Peyer's patch (tissue), 4 donors: ENCODE measurements around the gene LRRC1. TPM values are rescaled to one million over a fixed set of nuclear protein-coding genes. Genes with fewer than 3 reads are reported as not detected.

Experiments used
- DNase-seq, 3 donors: peaks; one replicate each; pipeline ENCODE4 v3.0.0-alpha.2; 2017 to 2019
- H3K27ac ChIP-seq, 4 donors: fragments of 200-600 bp; sonication (generic); one replicate each; pipeline ENCODE4 v1.5.1; 2016 to 2019
- H3K27me3 ChIP-seq, 2 donors: fragments of 200-600 bp; sonication (generic); one replicate each; pipeline ENCODE4 v1.5.1; 2019
- H3K36me3 ChIP-seq, 3 donors: fragments of 200-600 bp; sonication (generic); one replicate each; pipeline ENCODE4 v1.5.1; 2016 to 2019
- H3K4me1 ChIP-seq, 4 donors: fragments of 200-600 bp; sonication (generic); one replicate each; pipeline ENCODE4 v1.5.1; 2016 to 2019
- H3K4me3 ChIP-seq, 4 donors: fragments of 200-600 bp; sonication (generic); 1 replicate in 3 of 4; 2 replicates in 1 of 4; pipeline ENCODE4 v1.5.1; 2016 to 2019; ENCODE audit warnings: mild to moderate bottlenecking in 1 of 4
- H3K9me3 ChIP-seq, 4 donors: fragments of 200-600 bp; sonication (generic); one replicate each; pipeline ENCODE4 v1.5.1; 2016 to 2019; ENCODE audit warnings: mild to moderate bottlenecking in 1 of 4
- CTCF ChIP-seq, 6 experiments: fragments of 450-650 bp in 4 of 6; fragments of 200-600 bp in 2 of 6; sonication (generic) in 1 of 6; IDR thresholded peaks; one replicate each; pipeline ENCODE4 v1.5.1; 2017 to 2019; ENCODE audit warnings: antibody characterized with exemption in 6 of 6, mild to moderate bottlenecking in 3 of 6, moderate library complexity in 1 of 6
- POLR2A ChIP-seq, 2 donors: fragments of 450-650 bp; IDR thresholded peaks; one replicate each; pipeline ENCODE4 v1.5.1; 2017; ENCODE audit warnings: antibody characterized with exemption in 2 of 2, mild to moderate bottlenecking in 2 of 2, moderate library complexity in 2 of 2
- total RNA-seq, 4 donors: library from RNA; depleted of rRNA; stranded (reverse); fragments of >200 nt; gene quantifications; one replicate each; pipeline ENCODE4 v1.1.0, GENCODE V29; 2016

The LRRC1 gene
- total RNA-seq, 4 donors from 2014 or later, result 37.1 to 63.6 (median 49.8) TPM

DNA sequence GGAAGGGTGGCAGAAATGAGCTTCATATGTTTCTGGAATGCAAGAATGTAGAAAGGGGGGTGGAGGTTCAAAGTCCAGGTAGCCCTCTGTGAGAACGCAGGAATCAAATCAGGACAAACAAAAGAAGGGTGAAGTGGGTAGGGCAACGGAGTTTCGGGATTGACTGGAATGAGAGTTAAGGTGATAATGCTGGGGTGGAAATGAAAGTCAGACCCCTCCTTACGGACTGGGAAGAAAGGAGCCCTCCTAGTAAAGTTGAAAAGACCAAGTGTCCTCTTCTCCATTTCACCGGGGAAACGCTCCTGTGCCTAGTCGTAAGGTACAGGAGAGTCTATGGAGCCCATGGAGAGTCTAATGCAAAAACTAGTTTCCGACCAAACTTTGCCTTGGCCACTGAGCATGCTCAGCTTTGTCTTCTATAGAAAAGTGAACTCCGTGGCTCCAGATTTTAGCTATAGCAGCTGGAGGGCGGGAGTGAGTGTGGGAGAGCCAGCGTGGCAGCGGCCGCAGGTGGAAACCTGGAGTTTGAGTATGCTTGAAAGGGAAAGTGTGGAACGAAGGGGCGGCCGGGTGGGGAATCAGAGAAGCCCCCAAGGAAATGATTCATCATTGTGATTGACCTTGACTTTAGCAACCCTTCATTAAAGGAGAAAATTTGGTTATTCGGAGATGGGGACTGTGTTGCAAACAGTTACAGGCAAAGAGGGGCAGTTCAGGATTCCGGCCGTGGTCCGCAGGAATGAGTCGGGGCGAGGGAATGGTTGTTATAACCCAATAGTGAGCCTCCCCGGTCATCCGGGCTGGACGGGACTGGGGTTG, 1.3 kb upstream of the LRRC1 start:
- TF ChIP-seq POLR2A (IDR thresholded peaks at IDR 0.05) (no peak), CTCF (IDR thresholded peaks at IDR 0.05) (peak in 1 of 6 experiments; percentile 17)
- DNase-seq, result peak; percentile 63 to 80 (median 77)
- no peaks in the 10 kb centered on the region for H3K27me3 ChIP-seq
- peak overlapping the region; percentile 62 to 89 (median 77) for H3K27ac ChIP-seq
- no peaks in the 10 kb centered on the region for H3K36me3 ChIP-seq
- peak overlapping the region; percentile 56 to 93 (median 81) for H3K4me3 ChIP-seq
- peaks cover 0 to 3% (median 0%) of the 10 kb centered on the region in 4 donors for H3K9me3 ChIP-seq
- H3K4me1 ChIP-seq, result peaks cover 0 to 13% (median 3%) of the 10 kb centered on the region in 4 donors

DNA sequence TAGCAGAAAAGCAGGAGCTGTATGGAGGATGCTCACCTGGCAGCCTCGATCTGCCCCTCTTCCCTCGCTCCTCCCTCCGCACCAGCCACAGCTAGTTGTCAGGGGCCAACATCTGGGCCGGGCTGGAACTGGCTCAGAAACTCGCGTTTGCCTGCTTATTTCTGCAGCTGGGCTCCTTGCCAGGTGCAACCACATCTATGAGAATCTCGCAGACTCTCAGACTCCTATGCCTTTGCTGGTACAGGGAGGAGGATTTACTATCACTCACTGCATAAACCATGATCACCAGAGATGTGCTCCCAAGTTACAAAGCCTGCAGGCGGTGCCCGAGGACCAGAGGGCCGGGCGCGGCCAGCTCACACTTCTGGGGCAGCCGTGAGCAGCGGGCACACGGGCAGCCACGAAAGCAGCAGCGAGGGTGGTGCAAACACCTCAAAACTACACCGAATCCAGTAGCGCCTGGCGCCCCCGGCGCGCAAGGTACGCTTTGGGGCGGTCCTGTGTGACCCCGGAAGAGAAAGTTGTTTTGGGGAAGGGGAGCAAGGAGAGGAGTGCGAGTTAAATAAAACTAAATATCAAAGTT, 577 bp upstream of the LRRC1 start:
- peak overlapping the region; percentile 56 to 93 (median 81) for H3K4me3 ChIP-seq
- H3K27ac ChIP-seq, result peak overlapping the region; percentile 62 to 89 (median 77)
- H3K36me3 ChIP-seq, result no peaks in the 10 kb centered on the region
- H3K9me3 ChIP-seq, result no peaks in the 10 kb centered on the region
- DNase-seq, result peak; percentile 62 to 88 (median 87)
- no peaks in the 10 kb centered on the region for H3K27me3 ChIP-seq
- peaks cover 0 to 13% (median 3%) of the 10 kb centered on the region in 4 donors for H3K4me1 ChIP-seq
- TF ChIP-seq POLR2A (IDR thresholded peaks at IDR 0.05), result no peak
- peak in 4 of 6 experiments; percentile 41 to 82 (median 68) for TF ChIP-seq CTCF (IDR thresholded peaks at IDR 0.05)

- H3K9me3 ChIP-seq, result no peaks in the 10 kb centered on the region
- H3K27ac ChIP-seq, result peak overlapping the region; percentile 62 to 89 (median 77)
- H3K36me3 ChIP-seq, result no peaks in the 10 kb centered on the region
- H3K27me3 ChIP-seq, result no peaks in the 10 kb centered on the region
- peaks cover 0 to 13% (median 3%) of the 10 kb centered on the region in 4 donors for H3K4me1 ChIP-seq
- no peak for TF ChIP-seq POLR2A (IDR thresholded peaks at IDR 0.05)
- no peak for TF ChIP-seq CTCF (IDR thresholded peaks at IDR 0.05)
- peak overlapping the region; percentile 56 to 93 (median 81) for H3K4me3 ChIP-seq
- DNase-seq, result peak in 2 of 3 donors; percentile 51 to 60
Measured at GRCh38 chr6:53795340-53795701, 516 bp downstream of the LRRC1 start.

- Histone ChIP-seq H3K4me1 (peaks cover 0 to 13% (median 3%) of the 10 kb centered on the region in 4 donors), H3K27ac (peak overlapping the region; percentile 47 to 89 (median 68)), H3K27me3 (no peaks in the 10 kb centered on the region), H3K4me3 (peak overlapping the region; percentile 56 to 93 (median 81)), H3K36me3 (no peaks in the 10 kb centered on the region), H3K9me3 (no peaks in the 10 kb centered on the region)
- TF ChIP-seq POLR2A (IDR thresholded peaks at IDR 0.05), result peak; percentile 31 to 40
- no peak for TF ChIP-seq CTCF (IDR thresholded peaks at IDR 0.05)
- DNase-seq, result peak; percentile 23 to 70 (median 62)
Measured at GRCh38 chr6:53795702-53796450, 1.1 kb downstream of the LRRC1 start.

GRCh38 chr6:53796451-53796780, 1.6 kb downstream of the LRRC1 start:
- H3K9me3 ChIP-seq, result no peaks in the 10 kb centered on the region
- H3K36me3 ChIP-seq, result no peaks in the 10 kb centered on the region
- no peaks in the 10 kb centered on the region for H3K27me3 ChIP-seq
- H3K4me1 ChIP-seq, result peaks cover 0 to 13% (median 3%) of the 10 kb centered on the region in 4 donors
- DNase-seq, result no peak
- H3K27ac ChIP-seq, result peak overlapping the region in 3 of 4 donors; percentile 62 to 89 (median 73)
- TF ChIP-seq CTCF (IDR thresholded peaks at IDR 0.05), result no peak
- no peak for TF ChIP-seq POLR2A (IDR thresholded peaks at IDR 0.05)
- peak overlapping the region in 3 of 4 donors; percentile 76 to 93 (median 86) for H3K4me3 ChIP-seq
